Amniotic stem cell (primary cell): ENCODE results near the gene DHX36.

Experiments
- DNase-seq: peaks from one replicate; lab custom pipeline; 2025; lab: John Stamatoyannopoulos, UW

The DHX36 gene

GRCh38 chr3:154223519-154223918 lies 100.8 kb downstream of the DHX36 start:
- DNase-seq: no peak
